Measurements from ENCODE around the gene MILR1.

DNA sequence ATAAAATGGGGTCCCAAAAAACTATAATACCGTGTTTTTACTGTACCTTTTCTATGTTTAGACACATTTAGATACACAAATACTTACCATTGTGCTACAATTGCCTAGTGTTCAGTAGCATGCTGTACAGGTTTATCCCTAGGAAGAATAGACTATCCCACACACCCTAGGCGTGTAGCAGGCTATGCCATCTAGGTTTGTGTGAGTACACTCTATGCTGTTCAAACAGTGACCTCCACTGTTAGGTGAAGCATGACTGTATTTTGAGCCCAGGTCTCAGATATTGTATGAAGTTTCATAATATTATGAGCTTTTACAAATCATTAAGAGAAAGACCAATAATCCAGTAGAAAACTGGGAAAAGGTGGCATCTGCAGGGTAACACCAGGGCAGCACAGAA is 23.6 kb downstream of the MILR1 start:
- TF ChIP-seq, protein P1, sequence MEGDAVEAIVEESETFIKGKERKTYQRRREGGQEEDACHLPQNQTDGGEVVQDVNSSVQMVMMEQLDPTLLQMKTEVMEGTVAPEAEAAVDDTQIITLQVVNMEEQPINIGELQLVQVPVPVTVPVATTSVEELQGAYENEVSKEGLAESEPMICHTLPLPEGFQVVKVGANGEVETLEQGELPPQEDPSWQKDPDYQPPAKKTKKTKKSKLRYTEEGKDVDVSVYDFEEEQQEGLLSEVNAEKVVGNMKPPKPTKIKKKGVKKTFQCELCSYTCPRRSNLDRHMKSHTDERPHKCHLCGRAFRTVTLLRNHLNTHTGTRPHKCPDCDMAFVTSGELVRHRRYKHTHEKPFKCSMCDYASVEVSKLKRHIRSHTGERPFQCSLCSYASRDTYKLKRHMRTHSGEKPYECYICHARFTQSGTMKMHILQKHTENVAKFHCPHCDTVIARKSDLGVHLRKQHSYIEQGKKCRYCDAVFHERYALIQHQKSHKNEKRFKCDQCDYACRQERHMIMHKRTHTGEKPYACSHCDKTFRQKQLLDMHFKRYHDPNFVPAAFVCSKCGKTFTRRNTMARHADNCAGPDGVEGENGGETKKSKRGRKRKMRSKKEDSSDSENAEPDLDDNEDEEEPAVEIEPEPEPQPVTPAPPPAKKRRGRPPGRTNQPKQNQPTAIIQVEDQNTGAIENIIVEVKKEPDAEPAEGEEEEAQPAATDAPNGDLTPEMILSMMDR (IDR thresholded peaks at IDR 0.05) = no peak
- TF ChIP-seq POLR2A (IDR thresholded peaks at IDR 0.05) = no peak

All from thyroid gland (tissue), 4 donors.